NCI-H2029 (cell line): ENCODE measurements around the gene NDUFA9.

Source experiments
- DNase-seq: peaks from one replicate; lab custom pipeline; 2025; lab: John Stamatoyannopoulos, UW

The NDUFA9 gene

DNA sequence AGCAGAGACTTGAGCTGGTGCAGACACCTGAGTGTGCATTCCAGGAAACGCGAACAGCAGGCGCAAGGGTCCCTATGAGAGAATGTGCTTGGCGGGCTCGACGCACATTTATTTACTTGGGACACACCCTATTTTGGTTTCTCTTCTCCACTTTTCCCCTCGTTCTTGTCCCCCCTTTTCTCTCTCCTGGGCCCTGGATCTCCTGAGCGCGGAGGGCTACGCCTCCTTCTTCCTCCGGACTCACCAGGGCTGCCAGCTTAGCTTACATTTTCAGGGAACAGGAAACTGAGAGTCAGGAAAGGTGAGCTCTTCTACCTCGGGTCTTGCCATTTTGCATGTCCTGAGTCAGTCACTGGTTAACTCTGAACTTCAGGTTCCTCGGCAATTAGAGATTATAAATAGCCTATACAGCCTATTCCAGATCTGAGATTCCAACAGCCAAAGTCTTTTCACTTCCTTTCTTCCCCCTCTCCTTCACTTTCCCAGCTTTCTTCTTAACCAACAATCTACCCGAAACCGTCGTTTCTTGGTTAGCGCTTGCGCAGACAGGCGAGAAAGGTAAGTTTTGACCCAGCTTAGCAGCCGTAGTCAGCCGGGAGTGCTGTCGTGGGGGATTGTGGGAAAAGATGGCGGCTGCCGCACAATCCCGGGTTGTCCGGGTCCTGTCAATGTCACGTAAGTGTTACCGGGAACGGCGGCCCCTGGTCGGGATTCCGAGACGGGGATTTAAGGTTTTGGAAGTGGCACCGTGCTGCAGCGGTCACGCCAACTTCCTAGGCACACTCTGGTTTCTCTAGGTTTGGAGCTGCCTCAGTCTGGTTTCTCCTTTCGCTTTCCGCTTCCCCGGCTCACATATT, at the start of gene NDUFA9, which contains the start of gene AKAP3:
Gene NDUFA9, plus strand, starts transcription at position 614 of the 857 bp plus-strand sequence. Its CDS starts 13 bp downstream, at position 627.
Gene AKAP3, minus strand, starts transcription at position 551 of the 857 bp plus-strand sequence. CDS start 10,855 bp downstream, outside the sequence.
- DNase-seq = peak; percentile 72

DNA sequence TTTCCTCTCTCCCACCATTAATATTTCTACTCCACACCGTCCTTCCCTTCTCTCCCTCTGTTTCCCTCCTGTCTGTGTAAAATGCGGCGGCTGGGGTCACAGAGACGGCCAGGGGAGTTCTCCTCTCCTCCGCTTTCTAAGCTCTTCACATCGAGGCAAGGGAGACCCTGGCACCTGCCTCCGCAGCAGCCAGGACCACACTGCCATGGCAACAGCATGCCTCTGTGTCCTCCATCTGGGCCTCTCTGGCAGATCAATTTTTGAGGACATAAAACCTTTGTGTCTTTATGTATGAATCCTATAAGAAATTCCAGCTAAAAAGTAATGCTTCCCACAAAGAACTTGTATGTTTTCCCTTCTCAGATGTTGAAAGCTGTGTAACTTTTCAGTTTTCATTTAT, 45.5 kb upstream of the NDUFA9 start:
- no peak for DNase-seq

GRCh38 chr12:4603946-4604345, 45.0 kb upstream of the NDUFA9 start:
- no peak for DNase-seq

DNA sequence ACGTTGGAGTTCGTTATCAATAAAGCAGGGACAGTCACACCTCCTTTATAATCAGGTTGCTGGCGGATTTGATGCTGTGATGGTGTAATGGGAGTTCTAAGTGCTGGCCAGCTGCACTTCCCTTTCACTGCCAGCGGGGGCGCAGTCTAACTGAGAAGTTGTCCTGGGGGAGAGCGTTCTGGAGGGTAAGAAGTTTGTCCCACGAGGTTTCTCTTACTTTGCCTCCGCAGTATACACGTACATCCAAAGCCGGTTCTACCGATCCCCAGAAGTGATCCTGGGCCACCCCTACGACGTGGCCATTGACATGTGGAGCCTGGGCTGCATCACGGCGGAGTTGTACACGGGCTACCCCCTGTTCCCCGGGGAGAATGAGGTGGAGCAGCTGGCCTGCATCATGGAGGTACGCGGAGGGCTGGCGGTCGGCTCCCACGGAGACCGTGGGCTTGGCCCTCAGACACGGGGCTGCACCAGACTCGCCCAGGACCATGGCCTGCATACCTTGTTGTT, 44.2 kb upstream of the NDUFA9 start:
- peak; percentile 10 for DNase-seq

GRCh38 chr12:4607056-4607455, 41.9 kb upstream of the NDUFA9 start:
- DNase-seq = no peak

GRCh38 chr12:4609071-4609470, 39.8 kb upstream of the NDUFA9 start:
- DNase-seq = no peak

DNA sequence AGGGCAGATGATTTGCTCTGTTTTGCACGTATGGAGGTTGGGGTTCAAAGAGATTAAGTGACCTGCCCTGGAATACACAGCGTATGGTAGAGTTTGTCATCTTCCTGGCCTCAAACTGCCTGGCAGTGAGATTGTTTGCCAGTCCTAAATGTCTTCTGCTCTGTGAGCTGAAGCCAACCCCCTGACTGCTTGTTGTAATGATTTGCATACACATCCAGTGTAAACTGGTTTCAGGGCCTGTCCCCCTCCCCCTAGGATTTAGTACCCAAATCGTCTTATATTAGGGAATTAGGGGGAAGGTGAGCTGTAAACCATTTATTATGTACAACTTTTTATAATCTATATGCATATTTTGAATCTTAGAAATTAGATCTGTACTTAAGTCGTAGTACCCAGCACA, 38.4 kb upstream of the NDUFA9 start:
- no peak for DNase-seq

- no peak for DNase-seq
Measured at GRCh38 chr12:4615667-4616066, 33.2 kb upstream of the NDUFA9 start.

GRCh38 chr12:4621511-4621910, 27.4 kb upstream of the NDUFA9 start:
- DNase-seq = no peak

GRCh38 chr12:4626543-4626942, 22.4 kb upstream of the NDUFA9 start:
- no peak for DNase-seq

GRCh38 chr12:4628406-4628805, 20.5 kb upstream of the NDUFA9 start:
- no peak for DNase-seq

GRCh38 chr12:4630262-4630661, 18.7 kb upstream of the NDUFA9 start:
- no peak for DNase-seq

DNA sequence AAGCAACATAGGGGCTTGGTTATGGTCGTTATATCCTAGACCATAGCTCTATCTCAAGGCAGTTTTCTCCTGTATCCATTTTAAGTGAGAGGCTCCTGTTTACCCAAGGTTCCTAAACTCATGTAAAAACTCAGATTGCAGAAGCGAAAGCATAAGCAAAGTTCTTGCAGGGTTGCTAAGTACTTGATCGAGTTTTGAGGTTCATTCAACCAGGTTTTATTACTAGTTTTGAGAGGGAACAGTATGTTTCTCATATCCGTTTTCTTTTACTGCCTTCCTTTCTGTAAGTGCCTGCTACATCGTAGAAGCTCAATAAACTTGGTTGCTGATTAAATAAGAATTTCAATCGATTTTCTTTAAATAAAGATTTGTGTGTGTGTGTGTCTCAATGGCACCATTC, 5.2 kb upstream of the NDUFA9 start:
- no peak for DNase-seq

DNA sequence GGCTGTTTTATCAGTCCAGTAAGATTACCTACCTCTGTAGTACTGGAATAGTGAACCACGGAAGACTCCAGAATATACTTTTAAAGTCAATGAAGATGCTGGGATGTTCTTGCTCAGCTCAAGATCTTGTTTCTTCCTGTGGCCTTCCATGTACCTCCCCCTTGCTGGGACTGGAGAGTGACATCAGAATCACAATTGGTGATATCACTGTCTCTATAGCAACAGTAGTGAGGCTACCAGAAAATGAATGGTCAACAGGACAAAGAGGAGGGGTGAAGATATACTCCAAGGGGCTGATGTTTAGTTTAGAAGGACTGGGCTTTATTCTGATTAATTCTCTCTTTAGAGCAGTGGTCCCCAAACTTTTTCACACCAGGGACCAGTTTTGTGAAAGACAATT, 3.9 kb upstream of the NDUFA9 start:
- no peak for DNase-seq

- no peak for DNase-seq
Measured at GRCh38 chr12:4648104-4648500, 812 bp upstream of the NDUFA9 start.

DNA sequence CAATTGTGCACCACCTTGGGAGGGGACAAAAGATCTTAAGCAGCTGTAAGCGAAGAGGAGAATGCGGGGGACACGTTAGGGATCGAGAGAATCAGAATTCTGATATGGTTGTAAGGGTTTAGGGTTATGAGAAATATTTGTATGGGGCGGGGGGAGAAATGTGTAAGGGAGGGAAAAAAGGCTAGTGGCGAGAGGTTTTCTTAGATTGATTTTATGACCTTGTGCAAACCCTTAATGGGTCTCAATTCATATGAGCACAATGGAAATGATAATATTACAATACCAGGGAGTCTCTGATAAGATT, 396 bp downstream of the NDUFA9 start:
- no peak for DNase-seq

DNA sequence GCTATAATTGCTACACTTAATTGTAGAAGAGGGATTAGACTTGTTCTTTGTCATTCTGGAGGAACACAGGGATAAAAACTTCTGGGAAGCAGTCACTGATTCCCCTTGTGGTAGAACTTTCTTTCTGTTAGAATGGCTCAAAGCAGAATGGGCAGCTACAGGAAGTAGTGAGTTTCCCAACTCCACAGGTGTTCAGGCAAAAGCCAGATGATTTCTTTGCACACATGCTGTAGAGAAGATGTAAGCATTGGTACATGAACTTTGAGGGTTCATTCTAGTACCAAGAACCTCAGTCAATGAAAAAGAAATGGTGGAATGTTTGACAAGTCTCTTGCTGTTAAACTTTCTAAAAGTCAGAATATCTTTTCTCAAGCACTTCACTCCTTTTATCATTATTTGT, 4.3 kb downstream of the NDUFA9 start:
- DNase-seq = no peak

DNA sequence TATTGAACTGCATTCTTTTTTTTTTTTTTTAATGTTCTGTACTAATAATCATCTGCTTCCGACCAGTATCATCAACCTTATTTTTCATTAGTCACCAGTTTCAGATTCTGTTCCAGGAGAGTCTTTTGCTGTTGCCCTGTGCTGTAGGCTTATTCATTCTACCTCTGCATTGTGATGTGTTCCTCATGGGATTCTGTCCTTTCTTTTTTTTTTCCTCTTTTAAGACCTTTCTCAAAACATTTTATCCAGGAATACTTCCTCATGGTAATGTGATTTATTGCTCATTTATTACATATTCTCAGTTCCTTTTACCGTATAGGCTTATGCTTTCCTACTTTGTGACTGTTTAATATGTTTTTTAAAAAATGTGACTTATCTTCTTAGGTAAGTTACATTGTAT, 4.8 kb downstream of the NDUFA9 start:
- DNase-seq = no peak

DNA sequence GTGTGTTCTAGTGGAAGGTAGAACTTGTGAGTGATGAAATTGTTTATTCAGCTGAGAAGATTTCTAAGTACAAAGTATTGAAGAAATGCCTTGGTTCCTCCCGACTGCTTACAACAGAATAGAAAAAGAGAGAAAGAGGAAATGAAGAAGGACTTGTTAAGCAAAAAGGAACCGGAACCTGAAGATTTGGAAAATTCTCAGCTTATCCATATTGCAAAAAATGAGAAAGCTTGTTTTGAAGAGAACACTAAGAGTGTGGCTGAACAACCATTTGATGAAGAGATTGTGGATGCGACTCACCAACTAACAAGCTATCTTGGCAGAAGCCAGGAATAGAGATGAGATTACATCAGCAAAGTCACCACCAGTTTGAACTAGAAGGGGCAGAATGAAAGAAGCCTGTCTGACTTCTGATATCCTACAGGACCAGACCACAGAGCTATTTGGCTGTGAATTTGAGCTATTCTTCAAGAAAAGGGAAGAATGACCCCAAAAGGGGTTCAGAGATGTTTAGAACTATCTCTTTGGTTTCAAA, 15.1 kb downstream of the NDUFA9 start:
- no peak for DNase-seq

GRCh38 chr12:4665236-4665635, 16.3 kb downstream of the NDUFA9 start:
- no peak for DNase-seq

GRCh38 chr12:4679711-4680110, 30.8 kb downstream of the NDUFA9 start:
- DNase-seq = no peak

DNA sequence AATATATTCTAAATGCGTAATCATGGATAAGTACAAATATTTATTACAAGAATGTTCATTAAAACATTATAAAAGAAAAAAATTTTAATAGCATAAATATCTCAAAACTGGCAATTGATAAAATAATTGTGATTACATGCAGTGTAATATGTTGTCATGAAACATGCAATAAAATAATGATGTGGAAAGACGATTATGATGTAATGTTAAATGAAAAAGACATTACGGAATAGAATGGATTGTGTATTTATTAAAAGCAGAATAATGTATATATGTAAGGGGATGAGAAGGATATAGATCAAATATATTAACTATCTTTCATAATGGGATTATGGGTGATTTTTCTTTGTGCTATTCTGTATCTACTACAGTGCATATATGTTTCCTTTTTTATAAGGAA, 32.8 kb downstream of the NDUFA9 start:
- DNase-seq = no peak

DNA sequence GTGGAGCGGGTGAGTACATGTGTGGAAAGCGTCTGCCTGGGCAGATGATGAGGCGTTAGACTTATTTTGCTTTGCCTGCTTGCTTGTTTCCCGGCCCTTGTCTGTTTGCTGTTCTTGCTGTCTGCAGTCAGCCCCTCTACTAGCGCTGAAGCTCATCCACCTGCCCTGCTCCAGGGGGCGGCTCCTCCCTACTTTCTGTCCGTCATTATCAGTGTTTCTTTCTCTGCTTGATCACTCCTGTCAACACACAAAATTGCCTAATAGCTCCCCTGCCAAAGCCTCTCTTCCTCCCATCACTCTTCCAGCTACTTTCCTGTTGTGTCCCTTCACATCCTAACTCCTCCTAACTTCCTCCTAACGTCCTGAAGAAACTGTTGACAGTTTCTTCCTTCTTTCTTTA, 36.4 kb downstream of the NDUFA9 start:
- DNase-seq = no peak

- no peak for DNase-seq
Measured at GRCh38 chr12:4690760-4691159, 41.8 kb downstream of the NDUFA9 start.
